ENCODE results near the gene SLC17A8. TPM values are rescaled to one million over a fixed set of nuclear protein-coding genes. Genes with fewer than 3 reads are reported as not detected.

SLC17A8 gene
- total RNA-seq, 1 experiment from 2014 or later: not detected

GRCh38 chr12:100359822-100360221 is 2.9 kb downstream of the SLC17A8 start:
- Mint-ChIP-seq H3K27ac (ENCODE audit: low read depth, unreplicated experiment) (no peak overlapping the region), H3K4me3 (ENCODE audit: unreplicated experiment) (no peak overlapping the region), H3K9me3 (ENCODE audit: unreplicated experiment) (no peaks in the 10 kb centered on the region), H3K4me1 (ENCODE audit: insufficient read depth, unreplicated experiment) (peaks cover 5% of the 10 kb centered on the region), H3K27me3 (ENCODE audit: insufficient read depth, unreplicated experiment) (peaks cover 26% of the 10 kb centered on the region), H3K36me3 (ENCODE audit: insufficient read depth, unreplicated experiment) (no peaks in the 10 kb centered on the region)
- intact Hi-C loops (cut with micrococcal nuclease): no loop called here
- ChIA-PET CTCF (interaction anchor here (0.5 to 1.8 kb wide), 7 partner anchors 11 to 981 kb away, joined by 3 to 5 read pairs (median 4); no protein-coding TSS in a partner anchor), POLR2A (no interaction called here)
- no peak for DNase-seq (ENCODE audit: unreplicated experiment)
- no peak for TF ChIP-seq CTCF (IDR thresholded peaks at IDR 0.05; ENCODE audit: unreplicated experiment)
- no TSS peak for BruUV-seq (replicated peaks)

- no peaks in the 10 kb centered on the region for H3K36me3 Mint-ChIP-seq (ENCODE audit: insufficient read depth, unreplicated experiment)
- intact Hi-C loops (cut with micrococcal nuclease): no loop called here
- H3K27ac Mint-ChIP-seq (ENCODE audit: low read depth, unreplicated experiment): no peak overlapping the region
- no peaks in the 10 kb centered on the region for H3K9me3 Mint-ChIP-seq (ENCODE audit: unreplicated experiment)
- peaks cover 5% of the 10 kb centered on the region for H3K4me1 Mint-ChIP-seq (ENCODE audit: insufficient read depth, unreplicated experiment)
- no peak for TF ChIP-seq CTCF (IDR thresholded peaks at IDR 0.05; ENCODE audit: unreplicated experiment)
- CTCF ChIA-PET: interaction anchor here (0.5 to 1.8 kb wide), 7 partner anchors 12 to 980 kb away, joined by 3 to 5 read pairs (median 4); no protein-coding TSS in a partner anchor
- peaks cover 20% of the 10 kb centered on the region for H3K27me3 Mint-ChIP-seq (ENCODE audit: insufficient read depth, unreplicated experiment)
- DNase-seq (ENCODE audit: unreplicated experiment): no peak
- H3K4me3 Mint-ChIP-seq (ENCODE audit: unreplicated experiment): no peak overlapping the region
- POLR2A ChIA-PET: no interaction called here
- no TSS peak for BruUV-seq (replicated peaks)
Measured at GRCh38 chr12:100360450-100360849, 3.6 kb downstream of the SLC17A8 start.

- no peak for TF ChIP-seq CTCF (IDR thresholded peaks at IDR 0.05; ENCODE audit: unreplicated experiment)
- Mint-ChIP-seq H3K27me3 (ENCODE audit: insufficient read depth, unreplicated experiment) (no peaks in the 10 kb centered on the region), H3K4me3 (ENCODE audit: unreplicated experiment) (no peak overlapping the region), H3K4me1 (ENCODE audit: insufficient read depth, unreplicated experiment) (peaks cover 5% of the 10 kb centered on the region), H3K27ac (ENCODE audit: low read depth, unreplicated experiment) (no peak overlapping the region), H3K36me3 (ENCODE audit: insufficient read depth, unreplicated experiment) (no peaks in the 10 kb centered on the region), H3K9me3 (ENCODE audit: unreplicated experiment) (no peaks in the 10 kb centered on the region)
- CTCF ChIA-PET: interaction anchor here (1.2 kb wide), 1 partner anchor 189 kb away, joined by 3 read pairs; no protein-coding TSS in a partner anchor
- BruUV-seq (replicated peaks): no TSS peak
- no peak for DNase-seq (ENCODE audit: unreplicated experiment)
- POLR2A ChIA-PET: no interaction called here
- intact Hi-C loops (cut with micrococcal nuclease): no loop called here
Measured at GRCh38 chr12:100364324-100364723, 7.5 kb downstream of the SLC17A8 start.

- H3K36me3 Mint-ChIP-seq (ENCODE audit: insufficient read depth, unreplicated experiment): no peaks in the 10 kb centered on the region
- H3K9me3 Mint-ChIP-seq (ENCODE audit: unreplicated experiment): no peaks in the 10 kb centered on the region
- POLR2A ChIA-PET: no interaction called here
- CTCF ChIA-PET: interaction anchor here (1.2 kb wide), 1 partner anchor 188 kb away, joined by 3 read pairs; no protein-coding TSS in a partner anchor
- BruUV-seq (replicated peaks): no TSS peak
- TF ChIP-seq CTCF (IDR thresholded peaks at IDR 0.05; ENCODE audit: unreplicated experiment): no peak
- DNase-seq (ENCODE audit: unreplicated experiment): no peak
- no peak overlapping the region for H3K27ac Mint-ChIP-seq (ENCODE audit: low read depth, unreplicated experiment)
- H3K4me1 Mint-ChIP-seq (ENCODE audit: insufficient read depth, unreplicated experiment): no peaks in the 10 kb centered on the region
- no peak overlapping the region for H3K4me3 Mint-ChIP-seq (ENCODE audit: unreplicated experiment)
- H3K27me3 Mint-ChIP-seq (ENCODE audit: insufficient read depth, unreplicated experiment): no peaks in the 10 kb centered on the region
- intact Hi-C loops (cut with micrococcal nuclease): no loop called here
Measured at GRCh38 chr12:100365411-100365810, 8.5 kb downstream of the SLC17A8 start.
